Stimulated activated CD8-positive, alpha-beta memory T cell treated with anti-CD3 and anti-CD28 coated beads, Interleukin-7, amount 100 ng/mL, for 24 hours (primary cell): ENCODE results near the gene NUFIP1.
A peak's percentile ranks its signal among the peaks of the same experiment; 100 is the strongest.
"Not testable (repeated sequence)": the region's sequence is repeated elsewhere in the genome, so short reads cannot be mapped to it uniquely, and the experiment has no call there.

ENCODE experiments used
- DNase-seq: peaks from one replicate; pipeline ENCODE4 v3.0.0-alpha.2; 2020; ENCODE audit warnings: low read depth

NUFIP1 gene

DNA sequence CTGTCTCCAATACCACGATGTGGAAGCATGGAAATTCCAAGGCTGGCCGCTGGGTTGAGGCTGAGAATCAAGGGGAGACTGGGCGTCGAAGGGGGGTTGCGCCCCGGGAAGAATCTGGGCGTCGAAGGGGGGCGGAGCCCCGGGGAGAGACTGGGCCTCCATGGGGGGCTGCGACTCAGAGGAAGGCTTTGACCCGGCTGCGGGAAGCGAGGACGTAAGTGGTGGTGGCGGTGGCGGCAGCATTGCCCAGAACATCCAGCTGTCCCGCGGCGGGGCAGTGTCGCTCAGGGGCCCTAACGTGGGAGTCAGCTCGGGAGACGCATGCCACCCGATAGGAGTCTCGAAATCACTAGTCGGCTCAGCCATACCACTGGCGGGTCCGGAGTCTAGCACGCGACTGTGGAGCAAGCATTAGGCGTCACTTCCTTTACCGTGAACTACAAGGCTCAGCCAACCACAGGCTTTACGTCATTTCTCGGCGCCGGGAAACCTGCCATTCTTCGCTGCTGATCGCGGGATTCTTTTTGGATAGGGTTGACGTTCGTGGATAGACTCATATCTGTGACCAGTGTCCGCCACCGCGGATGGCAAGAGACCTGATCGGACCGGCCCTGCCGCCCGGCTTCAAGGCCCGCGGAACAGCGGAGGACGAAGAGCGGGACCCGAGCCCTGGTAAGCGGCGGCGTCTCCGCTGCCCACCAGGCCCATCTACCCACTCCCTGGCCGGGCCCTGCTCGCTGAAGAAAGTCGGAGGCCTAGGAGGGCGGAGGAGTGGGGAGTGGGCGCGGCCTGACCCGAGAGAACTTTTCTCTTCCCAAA is at the start of gene NUFIP1, which contains the start of gene GPALPP1:
TSS of gene NUFIP1 (minus strand) at position 401 of the 819 bp plus-strand sequence. CDS start at position 366, 35 bp downstream.
TSS of gene GPALPP1 (plus strand) at position 468 of the 819 bp plus-strand sequence. CDS start at position 585, 117 bp downstream.
- peak; percentile 93 for DNase-seq

DNA sequence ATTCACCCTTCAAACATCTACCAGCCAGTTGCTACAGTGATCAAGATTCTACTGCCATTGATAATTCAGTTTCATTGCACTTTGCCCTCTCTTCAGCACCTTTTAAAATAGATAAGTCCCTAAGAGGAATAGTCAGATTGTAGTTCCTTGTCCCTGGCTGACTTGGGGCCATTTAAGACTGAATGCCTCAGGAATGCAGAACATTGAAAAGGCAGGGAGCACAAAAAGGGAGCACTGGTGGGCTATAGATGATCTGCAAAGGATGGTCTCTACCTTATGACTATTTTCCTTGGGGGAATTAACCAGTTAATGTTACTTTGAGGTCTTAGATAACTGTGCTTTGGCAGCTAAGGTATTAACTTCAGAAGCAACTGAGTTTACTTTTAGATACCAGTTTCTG is 46.9 kb upstream of the NUFIP1 start:
- no peak for DNase-seq

DNA sequence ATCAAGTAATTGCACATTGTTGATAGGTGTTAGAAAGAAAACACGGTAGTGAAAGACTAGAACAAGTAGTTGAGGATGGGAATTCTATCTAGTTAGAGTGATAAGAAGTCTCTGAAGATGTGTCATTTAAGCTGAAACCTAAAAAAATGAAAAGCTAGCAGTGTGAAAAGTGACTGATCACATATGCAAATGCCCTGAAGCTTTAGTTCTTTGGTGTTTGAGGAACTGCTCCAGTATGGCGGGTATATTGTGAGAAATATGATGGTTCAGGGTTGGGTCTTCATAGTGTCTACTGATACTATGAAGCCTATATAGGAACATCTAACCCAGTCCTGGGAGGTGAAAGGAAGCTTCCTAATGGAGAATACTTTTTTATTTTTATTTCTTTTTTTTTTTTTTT is 45.1 kb upstream of the NUFIP1 start:
- DNase-seq: no peak

DNA sequence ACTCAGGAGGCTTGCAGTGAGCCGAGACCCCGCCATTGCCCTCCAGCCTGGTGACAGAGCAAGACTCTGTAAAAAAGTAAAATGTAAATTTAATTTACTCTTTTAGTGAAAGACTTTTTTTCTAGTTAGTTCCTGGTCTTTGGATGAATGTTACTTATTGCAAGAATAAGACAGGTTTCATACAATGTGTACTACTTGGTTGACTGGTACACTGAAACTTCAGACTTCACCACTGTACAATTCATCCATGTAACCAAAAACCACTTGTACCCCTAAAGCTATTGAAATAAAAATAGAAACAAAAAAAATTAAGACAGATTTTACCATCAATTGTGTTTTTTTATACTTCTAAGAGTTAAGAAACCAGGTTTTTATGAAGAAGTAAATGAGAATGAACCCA is 35.6 kb upstream of the NUFIP1 start:
- no peak for DNase-seq

DNA sequence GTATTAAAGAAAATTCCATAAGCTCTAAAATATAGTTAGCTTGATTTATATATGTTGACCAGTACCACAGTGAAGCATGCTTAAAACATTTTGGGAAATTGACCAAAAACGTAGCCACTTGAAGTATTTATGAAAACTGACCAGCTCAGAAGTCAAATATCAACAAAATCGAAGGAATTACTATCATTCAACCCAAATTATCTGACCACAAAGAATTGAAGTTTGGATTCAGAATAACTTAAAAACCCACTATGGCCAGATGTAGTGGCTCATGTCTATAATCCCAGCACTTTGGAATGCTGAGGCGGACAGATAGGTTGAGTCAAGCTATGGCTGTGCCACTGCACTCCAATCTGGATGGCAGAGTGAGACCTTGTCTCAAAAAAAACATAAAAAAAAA is 32.0 kb upstream of the NUFIP1 start:
- DNase-seq: no peak

DNA sequence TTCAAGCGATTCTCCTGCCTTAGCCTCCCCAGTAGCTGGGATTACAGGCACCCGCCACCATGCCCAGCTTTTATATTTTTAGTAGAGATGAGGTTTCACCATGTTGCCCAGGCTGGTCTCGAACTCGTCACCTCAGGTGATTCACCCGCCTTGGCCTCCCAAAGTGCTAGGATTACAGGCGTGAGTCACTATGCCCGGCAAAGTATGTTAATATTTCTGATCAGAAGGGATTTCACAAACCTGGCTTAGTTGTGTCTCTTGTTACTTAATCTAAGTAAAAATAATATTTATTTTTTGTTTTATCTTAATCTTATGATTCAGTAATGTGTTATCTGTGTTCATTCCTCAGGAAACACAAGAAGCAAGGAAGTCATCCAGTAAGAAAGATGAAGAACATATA is 30.7 kb upstream of the NUFIP1 start:
- DNase-seq: not testable (repeated sequence)

DNA sequence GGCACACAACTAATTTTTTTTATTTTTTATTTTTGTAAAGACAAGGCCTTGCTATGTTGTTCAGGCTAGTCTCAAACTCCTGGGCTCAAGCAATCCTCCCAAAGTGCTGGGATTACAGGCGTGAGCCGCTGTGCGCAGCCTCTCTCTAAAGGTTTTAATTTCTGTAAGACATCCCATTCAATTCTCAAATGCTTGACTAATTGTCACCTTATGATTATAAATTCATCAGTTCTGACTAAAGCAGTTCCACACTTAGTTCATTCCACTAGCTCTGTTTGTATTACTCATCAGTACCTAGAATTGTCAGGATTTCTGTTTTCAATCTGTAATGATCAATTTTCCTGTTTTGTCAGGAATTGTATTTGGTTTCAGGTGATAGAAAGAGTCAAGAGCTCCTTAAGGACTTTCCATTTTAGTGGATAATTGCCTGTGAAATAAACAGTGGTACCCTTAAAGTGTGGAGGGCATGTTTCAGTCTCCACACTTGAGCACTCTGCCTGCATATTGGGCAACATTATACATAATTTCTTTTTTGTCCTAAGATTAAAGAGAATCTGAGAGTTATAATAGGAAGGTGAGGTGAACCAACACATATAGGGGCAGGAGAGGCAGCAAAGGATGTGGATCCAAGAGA is 27.6 kb upstream of the NUFIP1 start:
- DNase-seq: no peak

DNA sequence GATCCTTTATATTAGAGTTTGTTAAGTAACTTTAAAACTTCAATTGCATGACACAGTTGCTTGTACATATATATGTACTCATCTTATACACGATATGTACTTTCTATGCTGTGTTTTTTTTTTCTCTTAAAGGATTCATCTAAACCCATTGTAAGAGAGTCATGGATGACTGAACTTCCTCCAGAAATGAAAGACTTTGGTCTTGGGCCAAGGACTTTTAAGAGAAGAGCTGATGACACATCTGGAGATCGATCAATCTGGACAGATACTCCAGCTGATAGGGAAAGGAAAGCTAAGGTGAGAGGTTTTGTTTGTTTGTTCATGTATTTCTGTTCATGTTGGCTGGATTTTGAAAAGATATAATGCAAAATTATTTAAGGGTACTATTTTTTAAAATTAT is 26.0 kb upstream of the NUFIP1 start:
- no peak for DNase-seq

DNA sequence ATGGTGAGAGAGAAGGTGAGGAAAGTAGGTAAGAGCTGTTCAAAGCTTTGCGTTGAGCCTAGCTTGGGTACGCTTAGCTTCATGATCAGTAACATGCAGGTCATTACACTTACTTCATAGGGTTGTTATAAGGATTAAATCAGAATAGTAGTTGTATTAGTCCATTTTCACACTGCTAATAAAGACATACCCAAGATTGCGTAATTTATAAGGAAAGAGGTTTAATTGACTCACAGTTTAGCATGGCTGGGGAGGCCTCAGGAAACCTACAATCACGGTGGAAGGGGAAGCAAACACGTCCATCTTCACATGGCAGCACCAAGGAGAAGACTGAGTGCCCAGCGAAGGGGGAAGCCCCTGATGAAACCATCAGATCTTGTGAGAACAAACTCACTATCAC is 21.9 kb upstream of the NUFIP1 start:
- DNase-seq: no peak

DNA sequence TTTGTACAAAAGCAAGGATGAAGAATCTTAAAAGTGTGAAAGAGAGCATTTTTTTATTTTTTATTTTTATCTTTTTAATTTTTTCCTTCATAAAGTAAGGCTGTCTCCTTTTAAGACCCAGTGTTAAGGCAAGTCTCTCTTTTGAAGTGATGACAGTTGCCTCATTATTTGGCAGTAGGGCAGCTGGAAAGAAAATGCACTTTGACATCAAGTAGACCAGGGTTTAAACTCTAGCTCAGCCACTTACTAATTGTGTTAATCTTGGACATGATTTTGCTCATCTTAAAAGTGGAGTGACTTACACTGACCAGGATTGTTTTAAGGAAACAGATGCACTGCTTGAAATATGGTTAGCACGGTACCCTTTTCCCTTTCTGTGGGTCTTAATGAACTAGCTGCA is 18.6 kb upstream of the NUFIP1 start:
- no peak for DNase-seq

DNA sequence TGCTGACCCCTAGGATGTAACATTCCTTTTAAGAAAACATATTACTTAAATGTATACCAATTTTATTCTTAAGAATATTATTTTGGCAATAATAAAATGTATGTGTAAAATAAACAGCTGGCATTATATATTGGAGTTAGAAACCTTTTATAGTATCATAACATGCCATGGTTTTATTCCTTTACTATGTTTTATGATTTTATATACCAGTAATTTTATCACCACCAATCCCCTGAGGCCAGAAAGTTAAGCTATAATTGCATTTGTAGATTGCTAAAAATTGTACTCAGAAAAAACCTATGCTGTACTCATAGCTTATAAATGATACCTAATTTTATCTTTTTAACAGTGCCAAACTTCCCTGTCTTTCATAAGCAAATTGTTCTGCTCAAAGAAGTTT is 18.0 kb upstream of the NUFIP1 start:
- DNase-seq: no peak

DNA sequence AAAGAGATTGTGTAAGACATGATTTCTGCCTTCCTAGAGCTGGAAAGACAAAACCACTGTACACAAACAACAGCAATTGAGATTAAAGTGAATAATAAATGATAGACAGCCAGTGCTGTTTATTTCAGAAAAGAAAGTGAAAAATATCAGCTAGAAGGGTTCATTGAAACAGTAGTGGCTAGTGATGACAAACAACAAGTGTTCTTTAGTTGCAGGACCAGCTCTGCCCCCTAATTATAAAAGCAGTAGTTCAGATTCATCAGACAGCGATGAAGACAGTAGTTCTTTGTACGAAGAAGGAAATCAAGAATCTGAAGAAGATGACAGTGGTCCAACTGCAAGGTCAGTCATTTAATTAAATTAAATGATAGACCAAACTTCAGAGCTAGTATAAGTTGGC is 14.8 kb upstream of the NUFIP1 start:
- DNase-seq: no peak

DNA sequence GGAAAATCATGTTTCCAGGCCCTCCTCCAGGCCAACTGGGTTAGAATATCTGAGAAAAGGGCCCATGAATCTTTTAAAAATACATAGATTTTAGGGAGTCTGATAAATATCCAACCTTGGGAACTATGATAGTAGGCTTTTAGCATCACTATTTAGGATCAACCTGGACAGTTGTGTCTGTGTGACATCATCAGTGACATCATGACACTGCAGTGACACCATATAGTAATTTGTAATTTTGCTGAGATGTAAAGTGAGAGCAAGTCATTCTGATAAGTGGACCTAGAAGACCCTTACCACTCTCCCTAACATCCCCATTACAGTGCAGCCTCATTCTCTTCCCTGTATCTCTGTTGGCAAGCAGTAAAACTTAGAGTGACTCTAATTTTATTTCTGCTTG is 14.1 kb upstream of the NUFIP1 start:
- DNase-seq: no peak

DNA sequence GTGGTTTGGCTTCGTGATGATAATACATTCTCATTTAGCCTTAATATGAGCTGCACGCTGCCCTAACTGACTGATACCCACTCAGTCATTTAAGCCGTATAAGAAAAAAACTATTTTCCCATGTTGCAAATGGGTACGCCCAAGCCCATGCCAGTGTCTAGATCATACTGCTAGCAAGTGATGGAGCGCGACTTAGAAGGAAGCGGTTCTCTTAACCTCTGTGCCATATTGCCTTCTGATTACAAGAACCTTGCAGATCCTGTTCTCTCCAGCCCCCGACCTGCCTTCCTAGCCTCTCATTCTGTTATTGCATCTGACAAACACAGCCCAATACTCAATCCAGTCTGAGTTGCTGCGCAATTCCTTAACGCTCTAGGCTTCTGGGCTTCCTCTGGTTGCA is 670 bp upstream of the NUFIP1 start:
- no peak for DNase-seq

DNA sequence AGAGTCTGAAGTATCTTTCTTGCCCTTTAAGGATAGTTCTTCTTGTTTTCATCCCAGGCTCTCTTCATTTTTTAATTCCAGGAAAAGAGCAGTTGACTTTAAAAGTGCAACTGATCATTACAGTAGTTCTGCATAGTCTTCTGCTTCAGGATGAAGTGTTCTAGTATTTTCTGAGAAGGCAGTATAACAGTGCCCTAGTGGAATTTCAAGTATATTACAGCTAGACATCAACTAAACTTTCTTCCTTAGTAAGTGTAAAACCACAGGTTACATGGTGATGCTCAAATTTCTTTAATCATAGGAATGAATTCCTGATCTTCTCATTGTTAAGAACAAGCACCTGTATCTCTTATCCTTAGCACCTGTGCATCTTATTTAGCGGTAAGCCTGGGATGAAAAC is 10.9 kb downstream of the NUFIP1 start:
- no peak for DNase-seq

DNA sequence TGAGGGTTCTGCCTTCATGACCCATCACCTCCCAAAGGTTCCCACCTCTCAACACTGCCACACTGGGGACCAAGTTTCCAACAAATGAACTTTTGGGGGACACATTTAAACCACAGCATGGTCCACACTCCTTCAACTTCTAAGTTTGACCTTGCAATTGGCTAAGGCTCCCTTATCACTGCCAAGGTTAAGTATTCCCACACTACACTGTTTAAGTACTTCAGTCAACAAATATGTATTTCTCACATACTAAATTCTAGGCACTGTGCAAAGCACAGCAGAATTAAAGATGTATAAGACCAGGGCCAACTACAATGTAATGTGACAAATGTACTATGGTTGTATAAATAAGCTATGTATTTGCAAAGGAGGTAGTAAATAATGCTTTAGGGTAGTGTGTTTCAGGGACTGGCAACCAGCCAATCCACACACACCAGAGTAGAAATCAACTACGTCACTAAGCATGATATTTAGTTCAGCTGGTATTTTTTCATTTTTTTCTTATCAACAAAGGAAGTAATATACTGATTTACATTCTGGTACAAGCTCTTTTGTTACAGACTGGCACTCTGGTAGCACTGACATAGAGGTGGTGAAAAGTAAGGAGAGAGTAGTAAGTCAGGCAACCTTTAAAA is 12.2 kb downstream of the NUFIP1 start:
- no peak for DNase-seq

DNA sequence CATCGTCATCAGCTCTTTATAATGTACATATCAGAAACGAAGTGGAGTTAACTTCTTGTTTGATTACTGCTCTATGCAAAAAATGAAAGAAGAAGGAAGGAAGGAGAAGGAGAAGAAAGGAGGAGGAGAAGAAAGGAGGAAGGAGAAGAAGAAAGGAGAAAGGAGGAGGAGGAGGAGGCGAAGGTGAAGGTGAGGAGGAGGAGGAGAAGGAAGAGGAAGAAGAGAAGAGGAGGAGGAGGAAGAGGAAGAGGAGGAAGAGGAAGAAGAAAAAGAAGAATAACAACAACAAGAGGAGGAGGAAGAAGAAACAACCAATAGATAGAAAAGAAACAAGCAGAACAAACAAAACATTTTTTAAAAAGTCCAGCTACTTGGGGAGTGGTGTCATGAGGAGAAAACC is 13.1 kb downstream of the NUFIP1 start:
- no peak for DNase-seq

DNA sequence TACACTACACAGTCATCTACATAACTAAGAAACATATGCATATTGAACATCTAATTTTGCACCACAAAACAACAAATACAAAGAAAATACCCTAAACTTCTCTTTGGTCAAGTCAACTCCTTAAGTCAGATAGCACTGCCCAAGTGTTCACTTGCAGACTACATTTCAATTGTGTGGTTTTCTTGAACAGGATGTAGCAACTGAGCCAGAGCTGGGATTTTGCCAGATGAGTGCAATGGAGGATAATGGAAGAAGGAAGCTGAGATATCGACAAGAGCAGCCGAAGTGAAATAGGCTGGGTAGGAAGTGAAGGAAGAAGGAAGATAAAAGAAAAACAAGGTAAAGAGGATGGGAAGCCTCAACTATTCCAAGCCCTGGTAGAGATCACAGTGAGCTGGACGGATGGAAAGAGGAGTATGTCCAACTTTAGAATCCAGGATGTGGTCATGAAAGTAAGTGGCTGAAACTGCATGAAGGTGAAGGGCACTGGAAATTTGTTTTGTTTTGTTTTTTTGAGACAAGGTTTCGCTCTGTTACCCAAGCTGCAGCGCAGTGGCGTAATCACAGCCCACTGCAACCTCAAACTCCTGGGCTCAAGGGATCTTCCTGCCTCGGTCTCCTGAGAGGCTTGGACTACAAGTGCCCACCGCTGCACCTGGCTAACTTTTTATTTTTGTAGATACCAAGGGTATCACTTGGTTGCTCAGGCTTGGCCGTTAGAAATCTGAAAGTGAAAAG is 15.0 kb downstream of the NUFIP1 start:
- no peak for DNase-seq

DNA sequence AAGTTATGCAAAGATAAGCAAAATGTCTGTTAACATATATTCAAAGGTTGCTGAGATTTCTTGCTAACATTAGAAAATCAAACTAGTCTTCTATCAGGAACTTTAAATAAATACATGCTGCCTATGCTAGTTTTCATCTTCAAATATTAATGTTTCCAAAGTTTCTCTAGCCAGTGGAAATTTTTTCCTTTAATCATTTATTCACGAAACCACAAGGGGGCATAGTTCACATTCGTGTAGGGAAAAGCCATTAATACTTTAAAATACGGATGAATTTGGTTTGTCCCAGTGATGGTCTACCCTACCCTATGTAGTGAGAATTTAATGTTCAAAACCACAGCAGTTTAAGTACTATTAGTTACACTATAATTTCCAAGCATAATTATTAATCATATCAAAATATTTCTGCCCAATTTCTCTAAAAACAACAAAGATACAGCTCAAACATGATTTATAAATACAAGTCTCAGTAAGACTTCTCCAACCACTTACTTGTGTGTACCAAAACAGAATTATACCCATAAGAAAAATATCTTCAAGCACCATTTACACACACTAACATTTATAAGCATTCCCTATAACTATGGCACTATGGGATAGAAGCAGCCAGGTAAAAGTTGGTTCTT is 16.2 kb downstream of the NUFIP1 start:
- no peak for DNase-seq

DNA sequence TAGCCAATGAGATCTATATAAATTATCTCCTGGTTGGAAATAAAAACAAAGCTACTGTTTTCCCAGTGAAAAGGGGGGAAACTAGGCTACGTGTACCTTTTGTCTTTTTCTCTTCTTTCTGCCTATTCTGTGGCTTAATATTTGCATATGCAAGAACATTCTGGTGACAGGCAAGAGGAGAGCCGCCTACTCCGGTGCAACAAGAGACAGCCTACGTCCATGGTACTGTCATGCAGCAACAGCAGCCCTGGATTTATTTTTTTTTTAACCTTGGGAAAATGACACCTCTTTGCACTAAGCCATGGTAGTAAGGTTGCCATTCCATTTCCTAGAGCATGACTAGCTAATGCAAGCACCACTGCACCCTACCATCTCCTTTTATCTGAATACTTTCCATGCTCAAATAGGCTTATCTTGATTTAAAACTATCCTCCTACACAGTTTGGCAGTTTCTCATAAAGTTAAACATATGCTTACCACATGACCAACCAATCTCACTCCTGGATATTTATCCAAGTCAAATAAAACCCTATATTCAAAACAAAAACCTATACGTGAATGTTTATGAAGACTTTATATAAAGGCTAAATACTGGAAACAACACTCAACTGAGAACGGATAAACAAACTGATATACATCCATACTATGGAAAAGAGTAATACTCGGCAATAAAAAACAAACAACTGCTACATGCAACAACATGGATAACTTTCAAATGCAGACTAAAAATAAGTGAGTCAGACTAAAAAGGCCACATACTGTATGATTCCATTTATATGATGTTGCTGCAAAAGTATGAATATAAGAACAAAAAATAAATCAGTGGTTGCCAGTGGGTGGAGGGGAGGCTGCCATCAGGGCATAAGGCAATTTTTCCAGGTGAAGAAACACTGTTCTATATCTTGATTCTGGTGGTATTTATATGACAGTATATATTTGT is 17.3 kb downstream of the NUFIP1 start:
- no peak for DNase-seq
